ENCODE measurements around the gene ANKRD13A. TPM values are rescaled to one million over a fixed set of nuclear protein-coding genes. Genes with fewer than 3 reads are reported as not detected.

Gene ANKRD13A
- total RNA-seq, 1 donor from 2014 or later, result 37.6 TPM

DNA sequence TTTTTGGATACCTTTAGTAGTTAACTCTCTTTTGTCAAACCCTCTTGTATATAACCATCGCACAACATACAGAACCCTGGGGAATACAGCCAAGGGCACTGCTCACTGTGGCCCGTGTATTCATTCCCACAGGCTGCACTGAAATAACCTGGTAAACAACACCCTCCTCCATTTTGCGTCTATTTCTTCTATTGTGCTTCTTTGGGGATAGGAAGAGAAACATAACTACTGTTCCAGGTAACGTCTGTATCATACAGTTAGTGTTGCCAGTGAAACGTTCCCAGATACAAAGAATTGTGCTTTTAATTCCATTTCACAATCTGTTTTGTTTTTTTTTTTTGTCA, 39.5 kb downstream of the ANKRD13A start:
- no peak for DNase-seq (ENCODE audit: low spot score)
- no peaks in the 10 kb centered on the region for H3K27me3 Mint-ChIP-seq (ENCODE audit: low read depth)

DNA sequence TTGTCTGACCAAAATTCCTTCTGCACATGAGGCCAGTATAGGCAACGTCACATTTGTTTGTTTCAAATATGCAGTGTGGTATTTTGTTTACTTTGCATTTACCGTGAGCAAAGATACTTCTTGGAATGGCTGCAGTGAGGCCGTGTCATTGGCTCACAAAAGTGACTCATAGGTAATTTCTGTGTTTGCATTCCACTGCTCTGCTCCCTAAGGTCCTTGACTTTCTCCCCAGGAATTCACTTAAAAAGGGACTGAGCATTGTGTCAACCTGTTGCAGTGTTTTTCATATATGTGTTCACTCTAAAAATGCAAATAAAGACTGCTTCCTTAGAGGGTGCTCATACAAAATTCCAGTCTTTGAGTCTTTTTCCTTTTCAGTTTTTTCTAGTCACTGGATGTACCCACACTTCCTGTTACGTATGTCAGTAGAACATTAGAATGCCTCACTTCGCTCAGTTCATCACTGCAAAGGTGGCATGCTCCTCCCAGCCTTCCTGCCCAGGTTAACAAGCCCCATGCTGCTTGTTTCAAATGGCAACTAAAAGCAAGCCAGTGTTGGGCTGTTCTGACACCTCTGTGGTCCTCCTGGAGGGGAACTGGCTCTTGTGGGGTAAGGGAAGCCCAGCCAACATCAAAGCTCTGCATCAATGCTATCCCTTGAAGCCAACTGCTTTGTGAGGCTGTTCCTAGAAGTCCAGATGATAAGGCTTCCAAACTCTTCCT, 40.0 kb downstream of the ANKRD13A start:
- H3K9me3 Mint-ChIP-seq (ENCODE audit: low read depth), result no peaks in the 10 kb centered on the region
- no peaks in the 10 kb centered on the region for H3K27me3 Mint-ChIP-seq (ENCODE audit: low read depth)
- H3K27ac Mint-ChIP-seq (ENCODE audit: unreplicated experiment), result peak overlapping the region; percentile 98
- no peak for DNase-seq (ENCODE audit: low spot score)
- peaks cover 24% of the 10 kb centered on the region for H3K36me3 Mint-ChIP-seq (ENCODE audit: low read depth)
- TF ChIP-seq, protein P1, sequence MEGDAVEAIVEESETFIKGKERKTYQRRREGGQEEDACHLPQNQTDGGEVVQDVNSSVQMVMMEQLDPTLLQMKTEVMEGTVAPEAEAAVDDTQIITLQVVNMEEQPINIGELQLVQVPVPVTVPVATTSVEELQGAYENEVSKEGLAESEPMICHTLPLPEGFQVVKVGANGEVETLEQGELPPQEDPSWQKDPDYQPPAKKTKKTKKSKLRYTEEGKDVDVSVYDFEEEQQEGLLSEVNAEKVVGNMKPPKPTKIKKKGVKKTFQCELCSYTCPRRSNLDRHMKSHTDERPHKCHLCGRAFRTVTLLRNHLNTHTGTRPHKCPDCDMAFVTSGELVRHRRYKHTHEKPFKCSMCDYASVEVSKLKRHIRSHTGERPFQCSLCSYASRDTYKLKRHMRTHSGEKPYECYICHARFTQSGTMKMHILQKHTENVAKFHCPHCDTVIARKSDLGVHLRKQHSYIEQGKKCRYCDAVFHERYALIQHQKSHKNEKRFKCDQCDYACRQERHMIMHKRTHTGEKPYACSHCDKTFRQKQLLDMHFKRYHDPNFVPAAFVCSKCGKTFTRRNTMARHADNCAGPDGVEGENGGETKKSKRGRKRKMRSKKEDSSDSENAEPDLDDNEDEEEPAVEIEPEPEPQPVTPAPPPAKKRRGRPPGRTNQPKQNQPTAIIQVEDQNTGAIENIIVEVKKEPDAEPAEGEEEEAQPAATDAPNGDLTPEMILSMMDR (IDR thresholded peaks at IDR 0.05), result no peak
- H3K4me1 Mint-ChIP-seq (ENCODE audit: low read depth), result peaks cover 20% of the 10 kb centered on the region
- H3K4me3 Mint-ChIP-seq (ENCODE audit: unreplicated experiment), result no peak overlapping the region

More for the DNA sequence above, 39.5 kb downstream of the ANKRD13A start:
- Mint-ChIP-seq H3K36me3 (ENCODE audit: low read depth) (peaks cover 25% of the 10 kb centered on the region), H3K4me1 (ENCODE audit: low read depth) (peaks cover 20% of the 10 kb centered on the region), H3K27ac (ENCODE audit: unreplicated experiment) (peak overlapping the region; percentile 98), H3K9me3 (ENCODE audit: low read depth) (no peaks in the 10 kb centered on the region), H3K4me3 (ENCODE audit: unreplicated experiment) (peak overlapping the region; percentile 1)
- TF ChIP-seq, protein P1 (IDR thresholded peaks at IDR 0.05), result no peak

DNA sequence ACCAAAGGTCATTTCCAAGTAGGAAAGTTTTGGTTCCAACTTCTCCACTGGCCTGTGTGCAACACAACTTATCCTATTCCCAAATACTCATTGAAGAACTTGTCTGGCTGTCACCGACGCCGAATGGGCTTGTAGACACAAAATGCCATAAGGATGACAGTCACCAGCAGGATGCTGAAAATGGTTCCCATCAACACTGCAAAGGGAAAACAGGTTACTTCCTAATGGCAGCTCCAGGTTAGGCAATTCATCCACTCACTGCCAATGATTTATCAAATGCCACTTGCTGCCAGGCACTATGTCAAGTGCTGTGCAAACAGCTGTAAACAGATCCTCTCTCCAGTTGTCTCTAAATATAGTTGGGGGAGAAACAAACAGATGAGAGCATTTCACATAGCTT, 43.0 kb downstream of the ANKRD13A start:
- Mint-ChIP-seq H3K27ac (ENCODE audit: unreplicated experiment) (no peak overlapping the region), H3K27me3 (ENCODE audit: low read depth) (no peaks in the 10 kb centered on the region), H3K4me3 (ENCODE audit: unreplicated experiment) (no peak overlapping the region)

DNA sequence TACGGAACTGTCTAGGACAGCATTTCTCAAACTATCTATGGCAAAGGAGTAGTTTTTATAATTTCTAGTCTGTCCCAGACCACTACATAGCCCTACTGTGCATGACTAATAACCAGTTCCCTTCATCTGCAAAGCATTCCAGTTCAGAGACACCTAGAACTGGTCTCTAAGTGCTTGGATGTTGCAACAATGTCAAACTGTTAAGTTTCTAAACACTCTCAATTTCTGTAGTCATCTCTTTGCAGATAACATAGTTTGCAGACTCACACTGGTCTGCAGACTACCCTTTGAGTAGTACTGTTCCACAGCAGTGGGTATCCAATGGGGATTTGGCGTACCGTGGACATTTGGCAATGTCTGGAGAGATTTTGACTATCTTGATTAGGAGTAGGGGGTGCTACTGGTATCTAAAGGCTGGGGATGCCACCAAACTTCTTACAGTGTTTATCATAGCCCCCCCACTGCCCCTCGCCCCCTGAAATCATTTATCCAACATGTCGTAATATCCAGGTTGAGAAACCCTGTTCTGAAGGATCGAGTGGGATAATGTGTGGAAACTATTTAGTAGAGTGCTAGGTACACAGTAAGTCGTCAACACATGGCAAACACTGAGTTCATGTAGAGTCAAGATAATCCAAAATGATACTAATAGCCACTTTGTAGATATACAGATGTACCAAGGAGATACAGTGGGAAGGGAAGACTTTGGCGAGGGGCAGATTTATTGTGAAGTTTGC, 47.4 kb downstream of the ANKRD13A start:
- Mint-ChIP-seq H3K27me3 (ENCODE audit: low read depth) (no peaks in the 10 kb centered on the region), H3K4me3 (ENCODE audit: unreplicated experiment) (peak overlapping the region; percentile 9), H3K4me1 (ENCODE audit: low read depth) (peaks cover 30% of the 10 kb centered on the region), H3K9me3 (ENCODE audit: low read depth) (no peaks in the 10 kb centered on the region), H3K36me3 (ENCODE audit: low read depth) (peaks cover 5% of the 10 kb centered on the region), H3K27ac (ENCODE audit: unreplicated experiment) (no peak overlapping the region)
- TF ChIP-seq, protein P1 (IDR thresholded peaks at IDR 0.05), result no peak
- DNase-seq (ENCODE audit: low spot score), result no peak

More for the DNA sequence above, 43.0 kb downstream of the ANKRD13A start:
- no peaks in the 10 kb centered on the region for H3K9me3 Mint-ChIP-seq (ENCODE audit: low read depth)
- peaks cover 27% of the 10 kb centered on the region for H3K4me1 Mint-ChIP-seq (ENCODE audit: low read depth)
- TF ChIP-seq, protein P1 (IDR thresholded peaks at IDR 0.05), result no peak
- H3K36me3 Mint-ChIP-seq (ENCODE audit: low read depth), result peaks cover 9% of the 10 kb centered on the region
- no peak for DNase-seq (ENCODE audit: low spot score)

DNA sequence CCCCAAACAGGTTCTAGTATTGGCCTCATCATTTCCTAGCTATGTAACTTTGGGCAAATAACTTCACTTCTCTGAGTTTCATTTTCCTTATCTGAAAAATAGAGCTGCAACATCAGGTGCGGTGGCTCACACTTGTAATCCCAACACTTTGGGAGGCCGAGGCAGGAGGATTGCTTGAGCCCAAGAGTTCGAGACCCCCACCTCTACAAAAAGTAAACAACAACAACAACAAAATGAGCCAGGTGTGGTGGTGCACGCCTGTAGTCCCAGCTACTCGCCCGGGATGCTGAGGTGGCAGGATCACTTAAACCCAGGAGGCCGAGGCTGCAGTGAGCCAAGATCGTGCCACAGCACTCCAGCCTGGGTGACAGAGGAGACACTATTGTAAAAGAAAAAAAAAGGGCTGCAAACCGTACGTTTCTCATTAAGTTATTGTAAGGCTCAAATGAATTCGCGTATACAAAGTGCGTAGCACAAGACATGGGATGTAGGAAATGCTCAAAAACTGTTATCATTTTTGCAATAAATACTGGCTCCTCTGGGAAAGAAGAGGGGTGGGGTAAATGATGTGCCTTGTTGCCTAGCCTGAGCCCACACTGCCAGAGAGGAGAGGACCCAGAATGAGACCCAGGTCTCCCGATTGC, 48.2 kb downstream of the ANKRD13A start:
- no peak for DNase-seq (ENCODE audit: low spot score)
- H3K27me3 Mint-ChIP-seq (ENCODE audit: low read depth), result no peaks in the 10 kb centered on the region
- TF ChIP-seq, protein P1 (IDR thresholded peaks at IDR 0.05), result no peak
- H3K36me3 Mint-ChIP-seq (ENCODE audit: low read depth), result peaks cover 4% of the 10 kb centered on the region
- H3K9me3 Mint-ChIP-seq (ENCODE audit: low read depth), result no peaks in the 10 kb centered on the region
- peak overlapping the region; percentile 94 for H3K27ac Mint-ChIP-seq (ENCODE audit: unreplicated experiment)
- H3K4me1 Mint-ChIP-seq (ENCODE audit: low read depth), result peaks cover 30% of the 10 kb centered on the region
- peak overlapping the region; percentile 79 for H3K4me3 Mint-ChIP-seq (ENCODE audit: unreplicated experiment)
